ENCODE results near the gene CDC42SE2. TPM values are rescaled to one million over a fixed set of nuclear protein-coding genes. Genes with fewer than 3 reads are reported as not detected.
A peak's percentile ranks its signal among the peaks of the same experiment; 100 is the strongest.
"Not testable (repeated sequence)": the region's sequence is repeated elsewhere in the genome, so short reads cannot be mapped to it uniquely, and the experiment has no call there.

The CDC42SE2 gene
- total RNA-seq, 2 experiments from 2014 or later = 163 to 166 TPM

- H3K27ac Mint-ChIP-seq = peak overlapping the region; percentile 9
- H3K9me3 Mint-ChIP-seq = no peaks in the 10 kb centered on the region
- POLR2A ChIA-PET = interaction anchor here (1.2 to 1.6 kb wide), 2 partner anchors 17 to 39 kb away, joined by 3 to 4 read pairs; no protein-coding TSS in a partner anchor
- DNase-seq = no peak
- CTCF ChIA-PET = no interaction called here
- H3K4me3 Mint-ChIP-seq = no peak overlapping the region
- peaks cover 57% of the 10 kb centered on the region for H3K36me3 Mint-ChIP-seq (ENCODE audit: low read depth)
- H3K27me3 Mint-ChIP-seq = no peaks in the 10 kb centered on the region
- peaks cover 54% of the 10 kb centered on the region for H3K4me1 Mint-ChIP-seq
These were observed 64.9 kb downstream of the CDC42SE2 start for GRCh38 chr5:131328536-131329285.

GRCh38 chr5:131329286-131329560, 65.4 kb downstream of the CDC42SE2 start:
- no peak overlapping the region for H3K4me3 Mint-ChIP-seq
- no peak for DNase-seq
- H3K27ac Mint-ChIP-seq = no peak overlapping the region
- ChIA-PET CTCF (no interaction called here), POLR2A (interaction anchor here (1.2 to 1.6 kb wide), 3 partner anchors 11 to 39 kb away, joined by 3 to 4 read pairs (median 3); no protein-coding TSS in a partner anchor)
- H3K36me3 Mint-ChIP-seq (ENCODE audit: low read depth) = peaks cover 61% of the 10 kb centered on the region
- peaks cover 56% of the 10 kb centered on the region for H3K4me1 Mint-ChIP-seq
- no peaks in the 10 kb centered on the region for H3K9me3 Mint-ChIP-seq
- H3K27me3 Mint-ChIP-seq = no peaks in the 10 kb centered on the region

- Mint-ChIP-seq H3K9me3 (peaks cover under 1% of the 10 kb centered on the region), H3K27me3 (no peaks in the 10 kb centered on the region), H3K4me3 (no peak overlapping the region), H3K4me1 (peaks cover 59% of the 10 kb centered on the region), H3K36me3 (ENCODE audit: low read depth) (peaks cover 66% of the 10 kb centered on the region), H3K27ac (no peak overlapping the region)
- ChIA-PET POLR2A (interaction anchor here (1.2 to 1.6 kb wide), 2 partner anchors 11 to 40 kb away, joined by 3 to 4 read pairs; no protein-coding TSS in a partner anchor), CTCF (interaction anchor here (1.1 kb wide), 1 partner anchor 52 kb away, joined by 4 read pairs; no protein-coding TSS in a partner anchor)
- DNase-seq = no peak
These were observed 66.2 kb downstream of the CDC42SE2 start for GRCh38 chr5:131330031-131330430.

- DNase-seq, CTCF ChIA-PET, H3K9me3 Mint-ChIP-seq, H3K4me3 Mint-ChIP-seq, H3K27me3 Mint-ChIP-seq: not testable (repeated sequence)
- peaks cover 80% of the 10 kb centered on the region for H3K36me3 Mint-ChIP-seq (ENCODE audit: low read depth)
- H3K4me1 Mint-ChIP-seq = peaks cover 69% of the 10 kb centered on the region
- POLR2A ChIA-PET = interaction anchor here (1.2 kb wide), 1 partner anchor 72 kb away, joined by 3 read pairs; the partner anchor contains the start of gene CDC42SE2
- peak overlapping the region; percentile 86 for H3K27ac Mint-ChIP-seq
These were observed 71.9 kb downstream of the CDC42SE2 start for GRCh38 chr5:131335756-131336155.

- H3K27ac Mint-ChIP-seq = peak overlapping the region; percentile 86
- POLR2A ChIA-PET = interaction anchor here (1.0 to 2.1 kb wide), 6 partner anchors 24 to 82 kb away, joined by 3 to 10 read pairs (median 4); partner anchors contain the start of gene CDC42SE2
- CTCF ChIA-PET = interaction anchor here (1.4 kb wide), 1 partner anchor 45 kb away, joined by 5 read pairs; no protein-coding TSS in a partner anchor
- DNase-seq = peak; percentile 32
- peaks cover 77% of the 10 kb centered on the region for H3K4me1 Mint-ChIP-seq
- peaks cover 86% of the 10 kb centered on the region for H3K36me3 Mint-ChIP-seq (ENCODE audit: low read depth)
- not testable (repeated sequence) for H3K27me3 Mint-ChIP-seq
- peak overlapping the region; percentile 75 for H3K4me3 Mint-ChIP-seq
- peaks cover 15% of the 10 kb centered on the region for H3K9me3 Mint-ChIP-seq
These were observed 72.9 kb downstream of the CDC42SE2 start for GRCh38 chr5:131336801-131337200.

GRCh38 chr5:131337240-131338050, 73.6 kb downstream of the CDC42SE2 start:
- ChIA-PET POLR2A (interaction anchor here (1.0 to 2.1 kb wide), 8 partner anchors 18 to 83 kb away, joined by 3 to 10 read pairs (median 4); partner anchors contain the start of gene CDC42SE2), CTCF (interaction anchor here (1.4 kb wide), 1 partner anchor 44 kb away, joined by 5 read pairs; no protein-coding TSS in a partner anchor)
- peak overlapping the region; percentile 75 for H3K4me3 Mint-ChIP-seq
- peaks cover 77% of the 10 kb centered on the region for H3K4me1 Mint-ChIP-seq
- peak overlapping the region; percentile 86 for H3K27ac Mint-ChIP-seq
- H3K9me3 Mint-ChIP-seq = peaks cover 15% of the 10 kb centered on the region
- peak; percentile 59 for DNase-seq
- peaks cover 83% of the 10 kb centered on the region for H3K36me3 Mint-ChIP-seq (ENCODE audit: low read depth)
- H3K27me3 Mint-ChIP-seq = not testable (repeated sequence)

GRCh38 chr5:131338051-131338453, 74.2 kb downstream of the CDC42SE2 start:
- peaks cover 77% of the 10 kb centered on the region for H3K4me1 Mint-ChIP-seq

GRCh38 chr5:131344288-131344687, 80.4 kb downstream of the CDC42SE2 start:
- H3K4me3 Mint-ChIP-seq, H3K27me3 Mint-ChIP-seq, H3K27ac Mint-ChIP-seq, CTCF ChIA-PET: not testable (repeated sequence)
- H3K4me1 Mint-ChIP-seq = peaks cover 63% of the 10 kb centered on the region
- peaks cover 86% of the 10 kb centered on the region for H3K36me3 Mint-ChIP-seq (ENCODE audit: low read depth)
- H3K9me3 Mint-ChIP-seq = peaks cover 25% of the 10 kb centered on the region
- peak; percentile 44 for DNase-seq
- POLR2A ChIA-PET = interaction anchor here (1.0 to 1.7 kb wide), 7 partner anchors 11 to 78 kb away, joined by 3 to 7 read pairs (median 4); no protein-coding TSS in a partner anchor

More at GRCh38 chr5:131338051-131338453, 74.2 kb downstream of the CDC42SE2 start:
- no peak for DNase-seq
- Mint-ChIP-seq H3K27ac (peak overlapping the region; percentile 86), H3K36me3 (ENCODE audit: low read depth) (peaks cover 84% of the 10 kb centered on the region), H3K4me3 (peak overlapping the region; percentile 75), H3K9me3 (peaks cover 15% of the 10 kb centered on the region), H3K27me3 (no peaks in the 10 kb centered on the region)
- POLR2A ChIA-PET = interaction anchor here (0.7 to 2.1 kb wide), 6 partner anchors 17 to 83 kb away, joined by 3 to 10 read pairs (median 3); partner anchors contain the start of gene CDC42SE2
- CTCF ChIA-PET = no interaction called here

GRCh38 chr5:131346204-131346603, 82.4 kb downstream of the CDC42SE2 start:
- Mint-ChIP-seq H3K4me1 (peaks cover 51% of the 10 kb centered on the region), H3K9me3 (peaks cover 22% of the 10 kb centered on the region), H3K36me3 (ENCODE audit: low read depth) (peaks cover 70% of the 10 kb centered on the region)
- CTCF ChIA-PET, H3K27ac Mint-ChIP-seq, H3K4me3 Mint-ChIP-seq, DNase-seq, POLR2A ChIA-PET, H3K27me3 Mint-ChIP-seq: not testable (repeated sequence)

- CTCF ChIA-PET = no interaction called here
These were observed 90.1 kb downstream of the CDC42SE2 start for GRCh38 chr5:131353991-131354390.

GRCh38 chr5:131355971-131356528, 92.2 kb downstream of the CDC42SE2 start:
- Mint-ChIP-seq H3K27ac (peak overlapping the region; percentile 60), H3K4me3 (no peak overlapping the region), H3K36me3 (ENCODE audit: low read depth) (peaks cover 32% of the 10 kb centered on the region), H3K9me3 (no peaks in the 10 kb centered on the region), H3K4me1 (peaks cover 58% of the 10 kb centered on the region), H3K27me3 (no peaks in the 10 kb centered on the region)
- no peak for DNase-seq
- ChIA-PET POLR2A (interaction anchor here (0.7 to 2.0 kb wide), 9 partner anchors 9 to 103 kb away, joined by 3 to 9 read pairs (median 4); no protein-coding TSS in a partner anchor), CTCF (interaction anchor here (1.1 to 1.9 kb wide), 4 partner anchors 23 to 90 kb away, joined by 3 to 6 read pairs (median 3); no protein-coding TSS in a partner anchor)

More at GRCh38 chr5:131353991-131354390, 90.1 kb downstream of the CDC42SE2 start:
- Mint-ChIP-seq H3K27ac (no peak overlapping the region), H3K27me3 (no peaks in the 10 kb centered on the region), H3K9me3 (no peaks in the 10 kb centered on the region), H3K4me1 (peaks cover 46% of the 10 kb centered on the region), H3K4me3 (no peak overlapping the region), H3K36me3 (ENCODE audit: low read depth) (peaks cover 19% of the 10 kb centered on the region)
- POLR2A ChIA-PET = interaction anchor here (0.7 kb wide), 1 partner anchor 81 kb away, joined by 3 read pairs; no protein-coding TSS in a partner anchor
- no peak for DNase-seq

- ChIA-PET CTCF (interaction anchor here (1.1 to 1.9 kb wide), 2 partner anchors 22 to 68 kb away, joined by 3 to 6 read pairs; no protein-coding TSS in a partner anchor), POLR2A (interaction anchor here (0.7 to 2.0 kb wide), 8 partner anchors 8 to 104 kb away, joined by 3 to 9 read pairs (median 4); partner anchors contain the start of gene CDC42SE2)
- H3K36me3 Mint-ChIP-seq (ENCODE audit: low read depth) = peaks cover 35% of the 10 kb centered on the region
- H3K4me1 Mint-ChIP-seq = peaks cover 62% of the 10 kb centered on the region
- H3K27ac Mint-ChIP-seq = peak overlapping the region; percentile 38
- no peaks in the 10 kb centered on the region for H3K27me3 Mint-ChIP-seq
- H3K4me3 Mint-ChIP-seq = no peak overlapping the region
- H3K9me3 Mint-ChIP-seq = no peaks in the 10 kb centered on the region
- DNase-seq = no peak
These were observed 92.8 kb downstream of the CDC42SE2 start for GRCh38 chr5:131356619-131357018.

Data from activated CD4-positive, alpha-beta memory T cell treated with anti-CD3 and anti-CD28 coated beads, Interleukin-2, amount 10 ng/mL, durations not matched to agents 7 days and 5 days (primary cell).